Activated CD4-positive, CD25-positive, alpha-beta regulatory T cell treated with anti-CD3 and anti-CD28 coated beads, Interleukin-2, amount 50 U/mL, for 16 hours (primary cell): ENCODE measurements around the gene SPRR5.

Source experiments
- DNase-seq: peaks from one replicate; pipeline ENCODE4 v3.0.0-alpha.2; 2020; ENCODE audit warnings: low read depth, low spot score

The SPRR5 gene

DNA sequence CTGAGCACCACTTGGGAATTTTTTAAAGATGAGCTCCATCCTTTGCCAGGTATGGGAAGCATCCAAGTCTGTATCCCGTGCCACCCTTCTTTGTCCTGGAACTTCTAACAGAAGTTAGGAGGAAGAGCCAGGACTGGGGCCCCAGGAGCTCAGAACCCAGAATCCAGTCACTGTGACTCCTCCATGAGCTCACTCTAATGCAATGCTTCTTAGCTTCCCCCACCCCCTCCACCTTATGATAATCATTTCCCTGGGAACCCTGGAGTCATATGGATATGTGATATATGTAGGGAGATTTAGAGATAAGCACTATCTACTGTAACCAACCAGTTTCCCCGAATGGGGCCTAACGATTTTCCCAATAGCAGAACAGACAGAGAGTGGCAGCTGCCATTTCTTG lies 758 bp upstream of the SPRR5 start:
- DNase-seq = no peak

GRCh38 chr1:152951711-152952110 lies 4.7 kb downstream of the SPRR5 start:
- DNase-seq = no peak

- DNase-seq = no peak
Measured at GRCh38 chr1:152953761-152954160, 6.8 kb downstream of the SPRR5 start.

DNA sequence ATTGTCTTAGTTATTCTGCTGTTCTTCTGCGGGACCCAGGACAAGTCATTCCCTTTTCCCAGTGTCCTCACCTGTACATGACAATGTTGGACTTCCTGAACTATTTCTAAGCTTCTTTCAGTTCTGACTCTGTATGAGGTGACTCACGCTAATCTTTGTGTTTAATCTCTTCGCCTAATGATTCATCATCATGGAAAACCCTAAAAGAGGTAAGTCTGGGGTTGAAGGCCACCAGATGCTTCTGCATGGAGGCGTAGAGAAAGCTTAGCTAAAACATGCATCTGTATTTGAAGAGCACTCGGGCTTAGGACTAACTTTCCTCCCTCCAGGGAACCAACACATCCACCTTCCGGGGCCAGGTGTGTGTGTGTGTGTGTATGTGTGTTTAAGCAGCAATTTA lies 7.4 kb downstream of the SPRR5 start:
- no peak for DNase-seq

DNA sequence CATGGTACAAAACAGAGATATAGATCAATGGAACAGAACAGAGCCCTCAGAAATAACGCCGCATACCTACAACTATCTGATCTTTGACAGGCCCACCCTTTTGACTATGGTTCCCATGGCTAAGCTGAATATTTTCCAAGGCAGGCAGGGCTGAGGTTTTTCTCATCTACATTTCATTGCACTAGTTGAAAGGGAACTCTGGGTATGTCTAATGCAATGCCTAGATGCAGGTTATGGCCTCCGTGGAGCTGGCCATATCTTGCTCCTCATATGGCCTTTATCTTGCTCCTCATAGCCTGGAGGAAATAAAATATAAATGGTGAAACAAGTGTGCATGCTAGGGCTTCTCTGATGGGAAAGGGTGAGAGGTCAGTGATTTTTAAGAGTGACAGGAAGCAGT lies 10.6 kb downstream of the SPRR5 start:
- no peak for DNase-seq

GRCh38 chr1:152959273-152959672 lies 12.3 kb downstream of the SPRR5 start:
- no peak for DNase-seq

DNA sequence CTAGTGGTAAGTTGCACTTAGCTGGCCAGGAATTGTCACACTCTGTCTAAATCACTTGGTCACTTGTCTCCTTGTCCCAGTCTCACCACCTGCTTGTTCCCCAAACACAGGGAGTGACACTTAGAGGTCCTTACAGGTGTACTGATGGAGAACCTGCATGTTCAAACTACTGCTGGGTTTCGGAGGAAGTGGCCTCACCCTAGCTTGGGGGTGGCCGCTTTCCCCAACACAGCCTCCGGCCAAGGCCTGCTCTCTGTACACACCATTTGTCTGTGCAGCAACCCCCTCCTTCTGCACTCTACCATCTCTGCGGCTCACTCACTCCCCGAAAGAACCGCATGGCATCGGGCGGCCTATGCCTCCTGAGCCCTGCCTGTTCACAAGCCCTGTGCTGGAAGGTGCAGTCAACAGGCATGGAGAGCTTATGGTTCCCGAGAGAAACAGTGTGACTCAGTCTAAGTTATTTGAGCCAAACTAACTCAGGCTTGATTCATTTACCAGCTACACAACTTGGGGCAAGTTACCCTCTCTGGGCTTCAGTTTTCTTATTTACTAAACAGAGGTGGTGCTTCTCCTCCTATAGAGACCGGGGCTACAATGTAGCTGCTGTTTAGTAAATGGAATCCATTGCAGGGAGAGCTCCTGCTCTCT lies 12.9 kb downstream of the SPRR5 start:
- DNase-seq = no peak

GRCh38 chr1:152960452-152961044 lies 13.5 kb downstream of the SPRR5 start:
- no peak for DNase-seq

DNA sequence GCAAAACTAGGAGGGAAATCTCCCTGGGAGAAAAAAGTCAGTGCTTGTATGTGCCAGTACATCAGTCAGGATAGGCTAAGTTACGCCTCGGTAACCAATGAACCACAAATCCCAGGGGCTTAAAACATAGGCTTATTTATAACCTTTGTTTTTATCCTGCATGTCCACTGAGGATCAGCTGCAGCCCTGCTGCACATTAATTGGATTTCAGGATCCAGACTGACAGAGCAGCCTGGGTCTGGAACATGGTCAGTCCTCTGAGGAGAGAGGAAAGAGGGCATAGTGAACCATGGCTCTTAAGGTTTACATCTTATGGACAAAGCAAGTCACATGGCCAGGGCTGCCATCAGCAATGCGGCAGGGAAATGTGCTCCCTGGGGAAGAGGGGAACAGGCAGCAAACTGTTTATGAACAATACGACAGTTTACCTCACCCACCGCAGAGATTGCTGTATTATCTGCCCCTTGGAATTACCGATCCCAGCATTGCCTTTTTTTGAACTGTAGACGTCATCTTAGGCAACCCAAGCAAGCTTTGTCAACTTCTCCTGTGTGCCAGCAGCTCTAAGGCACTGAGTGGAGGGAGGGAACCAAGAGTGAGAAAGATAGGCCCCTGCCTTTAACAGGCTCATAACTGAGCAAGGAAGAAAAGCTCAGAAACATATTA lies 14.4 kb downstream of the SPRR5 start:
- DNase-seq = no peak

DNA sequence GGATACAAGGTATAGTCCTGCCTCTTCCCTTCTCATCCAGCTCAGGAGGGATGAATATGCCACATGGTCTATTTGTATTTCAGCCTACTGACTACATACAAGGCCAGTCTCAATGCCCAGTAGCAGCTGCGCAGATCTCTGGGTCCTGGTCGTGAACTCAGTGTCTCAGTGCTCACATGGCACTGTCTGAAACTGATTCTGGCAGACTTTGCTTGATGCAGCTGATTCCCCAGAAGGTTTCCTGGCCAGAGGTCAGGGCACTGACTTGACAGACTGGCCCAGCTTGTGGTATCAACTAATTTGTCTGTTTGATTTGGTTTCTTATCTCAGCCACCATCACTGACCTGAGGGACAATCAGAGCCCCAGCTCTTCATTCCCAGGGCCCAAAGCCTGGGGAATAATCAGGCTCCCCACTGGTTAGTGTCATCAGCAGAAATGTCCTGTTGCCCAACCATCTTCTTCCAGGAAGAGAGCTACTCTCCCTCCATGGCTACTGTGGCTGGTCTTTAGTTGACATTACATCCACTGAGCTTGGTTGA lies 15.9 kb downstream of the SPRR5 start:
- no peak for DNase-seq

DNA sequence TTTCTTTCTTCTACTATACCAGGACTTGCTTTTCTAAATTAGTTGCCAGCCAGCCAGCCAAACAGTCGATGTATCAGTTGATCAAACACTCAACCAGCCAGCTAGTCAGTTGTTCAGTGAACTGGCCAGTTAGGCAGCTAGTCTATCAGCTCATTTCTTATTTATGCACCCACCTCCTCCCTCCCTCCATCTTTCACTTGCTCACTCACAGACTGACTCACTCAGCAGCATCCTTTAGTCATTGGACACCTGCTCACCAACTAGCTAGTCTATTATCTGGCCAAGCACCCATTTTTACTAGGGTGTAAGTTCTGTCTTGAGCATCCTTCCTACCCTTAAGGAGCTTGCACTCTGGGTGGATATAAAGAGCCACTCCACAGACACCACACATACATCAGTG lies 17.5 kb downstream of the SPRR5 start:
- no peak for DNase-seq

DNA sequence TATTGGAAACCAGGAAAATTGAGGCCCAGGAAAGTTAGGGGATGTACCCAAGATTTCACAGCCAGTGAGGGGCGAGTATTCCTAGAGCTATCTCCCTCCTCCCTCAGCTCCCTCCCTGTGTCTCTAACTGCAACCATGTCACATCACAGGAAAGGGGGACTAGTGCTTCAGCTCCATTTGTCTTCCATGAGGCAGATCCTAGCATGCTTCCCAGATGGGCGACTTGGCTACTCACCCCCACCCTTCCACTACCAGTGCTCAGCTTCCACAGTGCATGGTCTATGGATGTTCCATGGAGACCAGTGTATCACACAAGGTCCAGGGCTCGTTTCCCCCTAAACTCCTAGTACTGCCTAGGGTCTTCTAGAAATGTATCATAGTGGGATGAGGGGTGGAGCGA lies 18.8 kb downstream of the SPRR5 start:
- DNase-seq = no peak

GRCh38 chr1:152967201-152967600 lies 20.2 kb downstream of the SPRR5 start:
- DNase-seq = no peak

GRCh38 chr1:152968248-152968647 lies 21.2 kb downstream of the SPRR5 start:
- DNase-seq = no peak

DNA sequence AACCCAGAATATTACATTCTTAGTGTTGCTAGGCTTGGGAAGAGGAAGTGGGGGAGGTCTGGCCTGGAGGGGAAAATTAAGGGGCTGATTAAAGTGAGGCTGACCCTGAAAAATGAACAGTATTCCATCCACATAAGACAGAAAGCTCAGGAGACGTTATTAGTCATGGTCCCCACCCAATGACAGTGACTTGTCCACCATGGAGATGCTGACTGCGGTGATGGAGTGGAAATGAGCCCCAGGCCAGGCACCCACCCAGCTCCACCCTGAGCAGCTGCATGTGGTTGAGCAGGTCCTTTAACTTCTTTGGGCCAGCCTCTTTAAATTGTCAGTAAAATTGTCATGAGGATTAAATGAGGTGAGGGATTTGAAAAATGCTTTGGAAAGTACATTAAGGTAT lies 22.0 kb downstream of the SPRR5 start:
- no peak for DNase-seq

DNA sequence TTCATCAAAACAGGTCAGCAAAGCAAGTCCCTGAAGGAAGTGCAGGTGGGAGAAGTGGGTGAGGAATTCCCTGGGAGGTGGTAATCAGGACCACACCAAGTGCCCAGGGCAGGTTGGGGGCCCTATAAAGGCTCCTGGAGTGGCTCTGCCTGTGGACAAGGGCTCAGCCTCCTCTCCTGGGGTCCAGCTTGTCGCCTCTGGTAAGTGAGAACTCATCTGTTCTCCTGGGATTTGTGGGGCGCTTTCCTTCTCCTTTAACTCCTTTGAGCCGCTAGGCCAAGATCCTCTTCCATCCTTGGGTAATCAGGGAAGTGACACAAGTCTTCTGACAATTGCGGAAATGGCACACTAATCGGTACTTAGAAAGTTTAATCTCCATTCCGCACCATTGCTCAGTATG lies 23.5 kb downstream of the SPRR5 start, which contains the start of gene SPRR4:
TSS of gene SPRR4 (plus strand) at position 154 of the 400 bp plus-strand sequence. CDS start 1,243 bp downstream, outside the sequence.
- no peak for DNase-seq

DNA sequence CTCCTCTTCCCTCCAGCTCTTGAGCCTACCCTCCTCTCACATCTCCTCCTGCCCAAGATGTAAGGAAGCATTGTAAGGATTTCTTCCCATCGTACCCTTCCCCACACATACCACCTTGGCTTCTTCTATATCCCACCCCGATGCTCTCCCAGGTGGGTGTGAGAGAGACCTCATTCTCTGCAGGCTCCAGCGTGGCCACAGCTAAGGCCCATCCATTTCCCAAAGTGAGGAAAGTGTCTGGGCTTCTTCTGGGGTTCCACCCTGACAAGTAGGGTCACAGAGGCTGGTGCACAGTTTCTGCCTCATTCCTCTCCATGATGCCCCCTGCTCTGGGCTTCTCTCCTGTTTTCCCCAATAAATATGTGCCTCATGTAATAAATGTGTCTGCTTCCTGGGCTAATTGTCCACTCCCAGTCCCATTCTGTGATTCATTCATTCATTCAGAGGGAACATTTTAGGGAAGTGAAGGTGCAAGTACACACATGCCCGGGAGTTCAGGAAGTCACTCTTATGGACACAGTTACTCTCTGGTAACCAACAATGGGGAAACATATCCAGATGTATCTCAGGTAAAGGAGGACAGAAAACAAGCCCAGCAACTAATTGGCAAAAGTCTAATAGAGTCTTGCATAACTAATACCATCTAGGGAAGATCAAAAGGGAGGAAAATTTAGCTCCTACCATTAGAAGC lies 25.3 kb downstream of the SPRR5 start:
- no peak for DNase-seq

DNA sequence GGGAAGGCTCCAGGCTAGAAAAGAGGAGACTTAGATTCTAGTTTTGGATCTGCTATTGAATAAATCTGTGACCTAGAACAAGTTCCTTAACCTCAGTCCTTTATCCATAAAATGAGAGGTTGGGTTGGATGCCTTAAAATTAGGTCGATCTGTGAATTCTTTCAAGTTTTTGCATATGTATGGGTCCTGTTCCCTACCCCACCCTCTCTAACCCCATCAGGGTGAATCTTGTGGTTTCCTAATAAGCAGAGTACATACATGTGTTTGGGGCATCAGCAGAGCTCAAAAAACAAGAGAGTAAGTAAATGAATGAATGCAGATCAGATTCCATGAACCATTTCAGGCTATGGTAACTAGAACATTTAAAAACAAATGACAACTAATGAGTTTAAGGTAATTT lies 29.7 kb downstream of the SPRR5 start:
- no peak for DNase-seq

DNA sequence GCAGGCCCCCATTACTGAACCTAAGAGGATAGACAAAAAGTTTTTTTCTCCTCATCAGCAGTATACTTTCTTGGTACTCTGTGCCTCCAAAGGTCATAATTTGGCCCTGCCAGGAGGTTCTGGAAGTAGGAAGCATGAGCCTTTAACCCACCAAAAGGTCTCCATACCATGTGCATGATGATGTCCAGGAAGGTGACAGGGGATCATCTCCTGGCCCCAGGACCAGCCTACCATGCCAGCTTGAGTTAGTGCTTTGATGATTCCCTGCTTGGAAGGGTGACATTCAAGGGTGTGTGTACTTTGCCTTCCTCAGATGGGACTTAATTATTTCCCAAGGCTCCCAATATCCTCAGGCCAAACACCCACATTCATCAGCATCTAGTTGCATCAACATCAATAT lies 30.6 kb downstream of the SPRR5 start:
- DNase-seq = no peak

- no peak for DNase-seq
Measured at GRCh38 chr1:152980676-152981075, 33.7 kb downstream of the SPRR5 start.

DNA sequence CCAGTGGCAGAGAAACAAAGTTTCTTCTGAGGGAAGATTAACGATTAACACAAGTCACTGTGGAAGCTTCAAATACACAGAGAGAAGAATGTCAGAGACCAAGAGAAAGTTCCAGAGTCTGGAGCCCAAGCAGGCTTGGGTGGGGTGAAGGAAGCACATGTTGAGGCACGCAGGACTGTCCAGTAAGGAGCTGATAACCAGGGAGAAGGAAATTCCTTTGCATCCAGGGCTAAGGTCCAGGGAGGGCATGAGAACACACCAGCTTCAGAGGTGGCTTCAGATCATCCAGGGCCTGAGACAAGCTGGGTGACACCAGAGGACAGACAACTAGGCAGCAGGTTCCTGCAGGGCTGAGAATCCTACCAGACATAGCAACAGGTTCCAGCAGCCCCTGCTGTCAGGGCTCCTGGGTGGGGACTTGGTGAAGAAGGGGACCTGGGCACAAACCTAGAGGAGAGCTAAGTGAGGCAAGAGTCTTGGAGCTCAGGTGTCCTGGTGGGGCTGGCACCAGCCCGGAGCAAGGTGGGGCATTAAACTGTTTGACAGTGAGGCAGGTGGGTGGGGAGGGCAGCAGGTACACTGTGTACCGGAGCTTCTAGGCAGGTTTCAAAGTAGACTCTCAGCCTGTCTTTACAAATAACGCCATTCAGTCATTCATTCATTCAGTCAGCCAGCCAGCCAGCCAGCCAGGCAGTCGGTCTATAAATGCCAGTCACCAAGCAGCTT lies 34.3 kb downstream of the SPRR5 start:
- DNase-seq = no peak

DNA sequence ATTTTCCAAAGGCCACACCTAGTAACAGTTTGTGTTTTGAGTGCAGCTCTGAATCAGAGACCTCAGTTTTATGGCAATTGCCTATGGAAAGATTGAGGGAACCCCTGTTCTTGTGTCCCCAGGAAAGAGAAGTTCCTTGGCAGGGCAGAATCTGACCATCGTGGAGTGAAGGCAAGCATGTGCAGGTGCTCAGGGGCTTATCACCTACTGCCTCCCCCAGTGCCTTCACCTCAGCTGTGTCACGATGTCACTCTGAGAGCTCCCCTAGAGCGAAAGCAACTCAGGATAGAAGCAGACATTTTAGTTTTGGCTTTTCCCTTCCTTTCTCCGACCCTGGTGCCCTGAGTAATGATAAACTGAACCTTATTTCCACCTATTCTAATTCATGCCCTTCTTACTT lies 35.1 kb downstream of the SPRR5 start:
- no peak for DNase-seq
